HG02970 (cell line): ENCODE data around the gene HPS3.
A peak's percentile ranks its signal among the peaks of the same experiment; 100 is the strongest.
"Not testable (repeated sequence)": the region's sequence is repeated elsewhere in the genome, so short reads cannot be mapped to it uniquely, and the experiment has no call there.

Experiments used
- ATAC-seq: cut with Tn5 transposase; IDR thresholded peaks from one replicate; pipeline ENCODE4 v1.9.1; 2021; ENCODE audit warnings: mild to moderate bottlenecking, moderate library complexity, moderate number of reproducible peaks; ENCODE audit not compliant: unreplicated experiment, low FRiP score

HPS3 gene, protein sequence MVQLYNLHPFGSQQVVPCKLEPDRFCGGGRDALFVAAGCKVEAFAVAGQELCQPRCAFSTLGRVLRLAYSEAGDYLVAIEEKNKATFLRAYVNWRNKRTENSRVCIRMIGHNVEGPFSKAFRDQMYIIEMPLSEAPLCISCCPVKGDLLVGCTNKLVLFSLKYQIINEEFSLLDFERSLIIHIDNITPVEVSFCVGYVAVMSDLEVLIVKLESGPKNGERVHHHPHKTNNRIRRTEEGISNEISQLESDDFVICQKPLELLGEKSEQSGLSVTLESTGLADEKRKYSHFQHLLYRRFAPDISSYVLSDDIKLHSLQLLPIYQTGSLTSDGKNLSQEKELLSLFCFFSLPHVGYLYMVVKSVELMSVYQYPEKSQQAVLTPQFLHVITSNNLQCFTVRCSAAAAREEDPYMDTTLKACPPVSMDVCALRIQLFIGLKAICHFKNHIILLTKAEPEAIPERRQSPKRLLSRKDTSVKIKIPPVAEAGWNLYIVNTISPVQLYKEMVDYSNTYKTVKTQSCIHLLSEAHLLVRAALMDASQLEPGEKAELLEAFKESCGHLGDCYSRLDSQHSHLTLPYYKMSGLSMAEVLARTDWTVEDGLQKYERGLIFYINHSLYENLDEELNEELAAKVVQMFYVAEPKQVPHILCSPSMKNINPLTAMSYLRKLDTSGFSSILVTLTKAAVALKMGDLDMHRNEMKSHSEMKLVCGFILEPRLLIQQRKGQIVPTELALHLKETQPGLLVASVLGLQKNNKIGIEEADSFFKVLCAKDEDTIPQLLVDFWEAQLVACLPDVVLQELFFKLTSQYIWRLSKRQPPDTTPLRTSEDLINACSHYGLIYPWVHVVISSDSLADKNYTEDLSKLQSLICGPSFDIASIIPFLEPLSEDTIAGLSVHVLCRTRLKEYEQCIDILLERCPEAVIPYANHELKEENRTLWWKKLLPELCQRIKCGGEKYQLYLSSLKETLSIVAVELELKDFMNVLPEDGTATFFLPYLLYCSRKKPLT

DNA sequence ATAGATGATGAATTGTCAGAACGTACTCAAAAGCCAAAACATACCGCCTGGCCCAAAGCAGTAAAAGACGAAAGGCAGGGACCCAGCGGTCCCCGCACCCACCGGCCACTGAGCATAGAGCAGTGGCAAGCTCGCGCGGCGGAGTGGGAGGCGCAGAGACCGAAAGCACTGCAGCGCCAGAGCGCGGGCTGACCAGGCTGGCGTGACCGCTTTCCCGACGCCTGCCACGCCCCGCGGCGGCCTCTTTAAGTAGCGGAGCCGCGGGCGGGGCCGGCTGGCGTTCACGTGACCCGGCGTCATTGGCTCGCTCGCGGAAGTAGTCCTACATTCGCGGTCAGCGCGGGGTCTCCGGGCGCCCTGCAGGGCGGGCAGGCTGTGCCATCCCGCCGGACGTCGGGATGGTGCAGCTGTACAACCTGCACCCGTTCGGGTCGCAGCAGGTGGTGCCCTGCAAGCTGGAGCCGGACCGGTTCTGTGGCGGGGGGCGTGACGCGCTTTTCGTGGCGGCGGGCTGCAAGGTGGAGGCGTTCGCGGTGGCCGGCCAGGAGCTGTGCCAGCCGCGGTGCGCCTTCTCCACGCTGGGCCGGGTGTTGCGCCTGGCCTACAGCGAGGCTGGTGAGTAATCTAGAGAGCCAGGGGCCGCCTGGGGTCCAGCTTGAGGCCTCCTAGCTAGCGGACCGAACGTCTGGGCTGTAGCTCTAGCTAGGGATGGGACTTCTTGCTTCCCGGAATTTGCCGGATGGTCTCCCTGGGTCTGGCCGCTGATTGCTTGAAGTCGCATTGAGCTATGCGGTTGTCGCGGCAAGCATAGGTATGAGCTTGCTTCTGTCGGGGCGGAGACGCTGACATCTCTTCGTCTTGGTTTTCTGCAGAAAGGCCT, at the start of gene HPS3:
HPS3 (plus strand) TSS at position 313 of the 880 bp plus-strand sequence; CDS start at position 399, 86 bp downstream.
- ATAC-seq: peak; percentile 96

DNA sequence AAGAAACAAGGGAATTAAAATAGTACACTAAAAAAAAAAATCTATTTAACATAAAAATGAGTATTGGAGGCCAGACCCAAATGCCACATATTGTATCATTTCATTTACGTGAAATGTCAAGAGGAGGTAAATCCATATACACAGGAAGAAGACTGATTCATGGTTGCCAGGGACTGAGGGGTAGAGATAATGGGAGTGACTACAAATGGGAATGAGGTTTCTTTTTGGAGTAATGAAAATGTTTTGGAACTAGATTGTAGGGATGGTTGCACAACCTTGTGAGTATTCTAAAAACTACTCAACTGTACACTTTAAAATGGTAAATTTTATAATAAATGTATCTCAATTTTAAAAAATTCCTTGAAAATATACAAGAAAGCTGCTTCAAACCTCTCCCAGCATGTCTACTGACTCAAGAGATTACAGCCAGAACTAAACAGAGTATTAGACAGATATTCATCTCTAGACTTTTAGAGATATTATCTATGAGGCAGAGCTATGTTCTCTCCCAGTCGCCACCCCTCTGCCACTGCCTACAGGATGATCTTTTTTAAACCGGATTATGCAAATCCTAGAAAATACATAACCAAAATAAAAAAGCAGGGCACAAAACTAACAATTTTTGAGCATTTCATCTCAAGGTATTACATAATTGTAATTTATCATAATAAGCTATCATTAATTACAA, 49.3 kb upstream of the HPS3 start:
- no peak for ATAC-seq

- no peak for ATAC-seq
Measured at GRCh38 chr3:149080699-149081091, 48.7 kb upstream of the HPS3 start.

DNA sequence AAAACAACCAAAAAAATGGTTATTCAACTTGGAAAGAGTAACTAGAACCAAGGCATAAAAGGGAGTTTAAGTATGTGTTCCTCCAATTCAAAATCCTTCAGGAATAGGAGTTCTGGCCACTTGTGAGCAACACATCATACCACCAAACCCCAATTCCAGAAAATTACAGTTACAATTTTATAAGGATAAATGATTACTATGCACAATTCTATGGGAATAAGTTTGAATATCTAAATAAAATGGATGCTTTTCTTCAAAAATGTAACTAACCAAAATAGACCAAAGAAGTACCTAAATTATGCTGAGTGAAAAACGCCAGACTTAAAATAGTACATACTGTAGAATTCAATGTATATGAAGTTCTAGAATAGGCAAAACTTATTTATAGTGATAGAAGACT, 47.7 kb upstream of the HPS3 start:
- ATAC-seq: no peak

- ATAC-seq: peak; percentile 23
Measured at GRCh38 chr3:149085828-149086231, 43.6 kb upstream of the HPS3 start.

DNA sequence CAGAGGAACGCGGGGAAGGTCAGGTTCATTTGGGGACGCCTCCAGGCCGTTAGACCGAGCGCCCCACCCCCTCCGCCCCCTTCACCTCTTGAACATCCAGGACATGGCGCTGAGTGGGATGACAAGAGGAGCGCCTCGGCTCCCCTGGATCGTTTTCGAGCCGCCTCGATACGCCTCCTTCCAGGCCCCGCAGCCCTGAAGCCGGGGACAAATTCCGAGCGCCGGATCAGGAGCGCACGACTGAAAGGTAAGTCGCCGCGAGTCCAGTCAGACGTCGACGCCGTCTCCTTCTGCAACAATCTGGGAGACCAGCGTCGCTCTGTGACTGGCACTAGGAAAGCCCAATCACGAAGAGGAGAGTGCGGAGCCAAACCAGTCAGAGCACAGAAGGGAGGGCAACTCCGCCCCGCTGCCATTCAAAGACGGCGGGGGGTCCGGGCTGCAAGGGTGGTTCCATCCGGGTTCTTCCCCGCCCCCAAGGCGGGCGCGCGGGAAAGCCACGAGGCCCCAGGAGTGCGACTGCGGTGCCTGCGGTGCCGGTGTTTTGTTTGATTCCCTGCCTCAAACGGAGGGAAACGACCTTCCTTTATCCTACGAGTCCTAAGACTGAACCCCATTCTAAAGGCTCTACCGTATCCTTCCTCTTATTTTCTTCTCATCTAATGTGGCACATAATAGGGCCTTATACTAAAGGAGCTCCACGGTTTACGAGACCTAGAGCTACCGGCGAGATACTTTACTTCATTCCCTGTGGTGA, 43.0 kb upstream of the HPS3 start, which contains the start of gene HLTF:
HLTF (minus strand) TSS at position 302 of the 757 bp plus-strand sequence; CDS start at position 105, 197 bp downstream.
- peak; percentile 99 for ATAC-seq

DNA sequence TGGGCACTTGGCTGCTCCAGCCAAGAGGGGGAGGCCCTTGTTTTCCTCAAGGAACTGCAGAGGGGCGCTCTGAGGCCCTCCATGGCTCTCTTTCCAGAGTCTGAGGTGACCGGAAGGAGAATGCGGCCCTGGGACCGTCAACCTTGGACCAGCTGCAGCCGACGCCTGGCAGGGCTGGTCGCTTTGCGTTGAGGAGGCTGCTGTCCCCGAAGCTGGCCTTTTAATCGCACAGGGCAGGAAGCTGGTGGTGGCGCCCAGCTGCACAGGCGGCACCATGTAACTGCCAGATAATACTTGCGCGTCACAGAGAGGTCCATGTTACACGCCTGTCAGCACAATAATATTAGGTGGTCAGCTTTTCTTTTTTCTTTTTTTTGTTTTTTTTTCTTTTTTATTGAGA, 42.2 kb upstream of the HPS3 start:
- ATAC-seq: no peak

GRCh38 chr3:149089395-149089794, 40.0 kb upstream of the HPS3 start:
- no peak for ATAC-seq

GRCh38 chr3:149090461-149090860, 39.0 kb upstream of the HPS3 start:
- ATAC-seq: no peak

DNA sequence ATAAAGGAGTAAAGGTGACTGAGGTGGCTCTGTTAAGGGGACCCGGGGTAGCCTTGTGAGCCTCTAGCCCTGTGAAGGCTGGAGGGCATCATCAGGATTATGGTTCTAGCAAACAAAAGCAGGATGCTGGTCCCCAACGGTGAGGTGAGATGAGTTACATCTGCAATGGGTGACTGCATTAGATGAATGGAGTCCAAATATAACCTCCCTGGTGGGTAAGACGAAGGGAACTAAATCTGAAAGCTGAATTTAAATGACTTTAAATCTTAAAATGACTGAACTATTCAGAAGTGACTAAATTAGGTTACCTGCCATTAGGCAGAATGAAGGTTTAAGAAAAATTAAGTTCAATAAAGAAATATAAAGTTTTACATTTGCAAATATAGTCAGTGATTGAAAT, 38.5 kb upstream of the HPS3 start:
- ATAC-seq: no peak

DNA sequence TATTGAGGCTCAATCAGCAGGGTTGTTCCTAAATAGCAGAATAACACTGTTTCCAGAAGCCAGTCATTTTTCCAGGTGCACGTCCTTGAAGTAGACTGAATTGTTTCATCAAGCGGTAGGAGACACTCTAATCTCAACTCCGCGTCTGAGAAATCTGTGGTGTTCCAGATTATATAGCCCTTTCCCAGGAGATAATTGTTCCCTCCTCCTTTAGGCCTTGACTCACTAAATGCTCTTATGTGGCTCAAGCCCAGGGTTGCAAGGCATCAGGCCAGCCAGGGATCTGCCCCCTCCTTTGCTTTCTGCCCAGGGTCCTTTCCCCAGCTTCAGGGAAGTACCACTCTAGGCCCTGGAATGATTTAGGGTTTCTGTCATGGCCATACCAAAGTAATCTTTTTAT, 37.5 kb upstream of the HPS3 start:
- ATAC-seq: no peak

- ATAC-seq: no peak
Measured at GRCh38 chr3:149095487-149095886, 34.0 kb upstream of the HPS3 start.

GRCh38 chr3:149097987-149098386, 31.5 kb upstream of the HPS3 start:
- ATAC-seq: not testable (repeated sequence)

GRCh38 chr3:149101154-149101553, 28.3 kb upstream of the HPS3 start:
- no peak for ATAC-seq

- no peak for ATAC-seq
Measured at GRCh38 chr3:149101641-149102040, 27.8 kb upstream of the HPS3 start.

DNA sequence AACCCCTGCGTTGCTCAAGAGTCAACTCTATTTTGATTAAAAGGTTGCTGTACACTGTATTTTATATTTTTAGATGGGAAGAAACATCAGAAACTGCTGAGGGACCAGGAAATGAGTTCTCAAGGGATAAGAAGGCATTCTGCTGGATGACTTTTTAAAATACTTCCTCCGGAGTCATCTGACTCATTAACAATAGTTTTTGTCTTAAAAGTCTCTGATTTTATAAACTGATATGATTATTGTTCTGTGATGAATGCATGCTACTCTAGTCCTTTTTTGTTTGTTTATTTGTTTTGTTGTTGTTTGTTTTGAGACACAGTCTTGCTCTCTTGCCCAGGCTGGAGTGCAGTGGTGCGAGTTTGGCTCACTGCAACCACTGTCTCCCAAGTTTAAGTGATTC, 25.0 kb upstream of the HPS3 start:
- no peak for ATAC-seq

DNA sequence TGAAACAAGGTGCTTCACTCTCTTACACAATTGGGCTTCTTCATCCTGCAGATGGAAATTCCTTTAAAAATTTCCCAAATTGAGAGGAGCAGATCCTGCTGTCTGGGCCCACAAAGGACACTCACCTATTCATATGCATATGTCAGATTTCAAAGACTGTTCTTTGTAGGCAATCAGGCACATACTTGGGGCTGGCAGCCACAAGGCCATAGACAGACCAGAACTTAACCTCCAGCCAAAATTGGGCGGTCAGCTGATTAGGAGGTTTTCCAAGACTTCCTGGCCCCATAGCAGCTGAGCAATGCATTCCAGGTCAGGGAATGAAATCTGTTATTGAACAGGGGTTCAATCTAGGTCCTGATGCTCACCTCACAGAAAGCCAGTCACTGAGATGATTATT, 15.0 kb upstream of the HPS3 start:
- ATAC-seq: no peak

DNA sequence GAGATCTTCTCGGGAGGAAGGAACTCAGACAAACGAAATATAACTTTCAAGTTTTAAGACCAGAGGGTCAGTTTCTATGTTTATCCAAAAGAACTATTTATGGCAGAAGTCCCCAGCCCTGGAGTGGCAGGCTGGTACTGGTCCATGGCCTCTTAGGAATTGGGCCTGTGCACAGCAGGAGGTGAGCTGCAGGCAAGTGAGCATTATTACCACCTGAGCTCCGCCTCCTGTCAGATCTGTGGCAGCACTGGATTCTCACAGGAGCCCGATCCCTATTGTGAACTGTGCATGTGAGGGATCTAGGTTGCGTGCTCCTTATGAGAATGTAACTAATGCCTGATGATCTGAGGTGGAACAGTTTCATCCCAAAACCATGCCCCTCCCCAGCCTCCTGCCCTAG, 14.3 kb upstream of the HPS3 start:
- ATAC-seq: no peak

DNA sequence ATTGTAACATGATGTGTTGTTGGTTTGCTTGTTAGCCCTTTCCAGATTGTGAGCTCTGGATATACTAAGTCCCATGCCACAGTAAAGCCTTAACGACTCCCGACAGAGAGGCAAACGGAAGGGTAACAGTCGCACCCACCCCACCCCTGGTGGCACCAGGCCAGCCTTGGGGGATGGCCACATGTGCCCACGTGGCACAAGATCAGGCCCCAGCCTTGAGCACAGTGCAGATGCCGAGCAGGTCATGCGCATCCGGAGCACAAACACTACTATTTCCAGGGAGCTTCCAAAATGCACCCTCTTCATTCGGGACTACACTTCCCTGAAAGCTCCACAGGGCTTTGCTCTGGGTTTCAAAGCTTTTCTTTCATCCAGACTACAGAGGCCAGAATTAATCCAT, 10.7 kb upstream of the HPS3 start:
- ATAC-seq: no peak
